ENCODE results near the gene IL20. TPM values are rescaled to one million over a fixed set of nuclear protein-coding genes. Genes with fewer than 3 reads are reported as not detected.

Gene IL20
- total RNA-seq, 1 donor from 2014 or later: not detected

GRCh38 chr1:206895837-206896242 lies 30.4 kb downstream of the IL20 start:
- Histone ChIP-seq H3K9ac (no peak overlapping the region), H3K27me3 (no peaks in the 10 kb centered on the region), H3K27ac (no peak overlapping the region), H3K36me3 (no peaks in the 10 kb centered on the region), H4K20me1 (ENCODE audit: low read depth) (no peaks in the 10 kb centered on the region), H3K4me2 (no peak overlapping the region), H3K9me3 (ENCODE audit: low read depth) (no peaks in the 10 kb centered on the region), H3K4me3 (no peak overlapping the region), H3F3A (ENCODE audit: low read depth) (no peaks in the 10 kb centered on the region), H2AFZ (replicated peaks) (no peak overlapping the region), H3K4me1 (no peaks in the 10 kb centered on the region), H3K79me2 (ENCODE audit: low read depth) (no peaks in the 10 kb centered on the region)
- Mint-ChIP-seq H3K4me3 (no peak overlapping the region), H3K4me1 (peaks cover 5% of the 10 kb centered on the region), H3K36me3 (no peaks in the 10 kb centered on the region), H3K9me3 (no peaks in the 10 kb centered on the region), H3K27me3 (ENCODE audit: insufficient read depth, low read depth) (peaks cover 3% of the 10 kb centered on the region), H3K27ac (no peak overlapping the region)
- TF ChIP-seq EZH2 (IDR thresholded peaks at IDR 0.05) (no peak), CTCF (IDR thresholded peaks at IDR 0.05) (no peak), EZH2phosphoT487 (IDR thresholded peaks at IDR 0.05) (no peak)
- no peak for DNase-seq (ENCODE audit: low spot score)

GRCh38 chr1:206896261-206896660 lies 30.8 kb downstream of the IL20 start:
- Mint-ChIP-seq H3K9me3 (no peaks in the 10 kb centered on the region), H3K27me3 (ENCODE audit: insufficient read depth, low read depth) (peaks cover 2% of the 10 kb centered on the region), H3K4me3 (no peak overlapping the region), H3K36me3 (no peaks in the 10 kb centered on the region), H3K4me1 (peaks cover 5% of the 10 kb centered on the region), H3K27ac (no peak overlapping the region)
- TF ChIP-seq EZH2phosphoT487 (IDR thresholded peaks at IDR 0.05): no peak
- TF ChIP-seq EZH2 (IDR thresholded peaks at IDR 0.05): no peak
- TF ChIP-seq CTCF (IDR thresholded peaks at IDR 0.05): no peak
- H4K20me1 ChIP-seq (ENCODE audit: low read depth): no peaks in the 10 kb centered on the region
- H3K4me3 ChIP-seq: no peak overlapping the region
- H2AFZ ChIP-seq (replicated peaks): no peak overlapping the region
- H3K27ac ChIP-seq: no peak overlapping the region
- H3K4me1 ChIP-seq: no peaks in the 10 kb centered on the region
- no peak overlapping the region for H3K4me2 ChIP-seq
- no peak for DNase-seq (ENCODE audit: low spot score)
- H3K27me3 ChIP-seq: no peaks in the 10 kb centered on the region
- H3K79me2 ChIP-seq (ENCODE audit: low read depth): no peaks in the 10 kb centered on the region
- no peaks in the 10 kb centered on the region for H3K36me3 ChIP-seq
- H3K9ac ChIP-seq: no peak overlapping the region
- no peaks in the 10 kb centered on the region for H3K9me3 ChIP-seq (ENCODE audit: low read depth)
- no peaks in the 10 kb centered on the region for H3F3A ChIP-seq (ENCODE audit: low read depth)

GRCh38 chr1:206897175-206897574 lies 31.8 kb downstream of the IL20 start, which contains the start of gene IL24:
Gene IL24, plus strand, starts transcription at chr1:206897443. Its CDS starts 390 bp downstream, at chr1:206897833.
- H3K27ac Mint-ChIP-seq: no peak within 1 kb of the TSS
- no peaks in the 10 kb centered on the region for H3K36me3 Mint-ChIP-seq
- no peaks in the 10 kb centered on the region for H3K36me3 ChIP-seq
- peaks cover 5% of the 10 kb centered on the region for H3K4me1 Mint-ChIP-seq
- no peaks in the 10 kb centered on the region for H4K20me1 ChIP-seq (ENCODE audit: low read depth)
- H3K4me1 ChIP-seq: no peaks in the 10 kb centered on the region
- H3K27me3 ChIP-seq: no peaks in the 10 kb centered on the region
- H3F3A ChIP-seq (ENCODE audit: low read depth): no peaks in the 10 kb centered on the region
- H3K27ac ChIP-seq: no peak within 1 kb of the TSS
- no peaks in the 10 kb centered on the region for H3K79me2 ChIP-seq (ENCODE audit: low read depth)
- H3K4me3 Mint-ChIP-seq: no peak within 1 kb of the TSS
- no peak for DNase-seq (ENCODE audit: low spot score)
- no peaks in the 10 kb centered on the region for H3K9me3 Mint-ChIP-seq
- peaks cover 2% of the 10 kb centered on the region for H3K27me3 Mint-ChIP-seq (ENCODE audit: insufficient read depth, low read depth)
- no peak within 1 kb of the TSS for H2AFZ ChIP-seq (replicated peaks)
- no peak within 1 kb of the TSS for H3K4me3 ChIP-seq
- H3K9ac ChIP-seq: no peak within 1 kb of the TSS
- no peak within 1 kb of the TSS for H3K4me2 ChIP-seq
- no peaks in the 10 kb centered on the region for H3K9me3 ChIP-seq (ENCODE audit: low read depth)
- TF ChIP-seq EZH2phosphoT487 (IDR thresholded peaks at IDR 0.05): no peak
- TF ChIP-seq EZH2 (IDR thresholded peaks at IDR 0.05): no peak
- no peak for TF ChIP-seq CTCF (IDR thresholded peaks at IDR 0.05)
